CD4-positive, alpha-beta T cell (primary cell): ENCODE results near the gene ZNF280A. TPM values are rescaled to one million over a fixed set of nuclear protein-coding genes. Genes with fewer than 3 reads are reported as not detected.
"Not testable (repeated sequence)": the region's sequence is repeated elsewhere in the genome, so short reads cannot be mapped to it uniquely, and the experiment has no call there.

ENCODE experiments used
- ATAC-seq: fragments of 200-7000 bp; cut with Tn5 transposase; one replicate; pipeline ENCODE4 v1.10.0; 2022; ENCODE audit warnings: mild to moderate bottlenecking; ENCODE audit not compliant: poor library complexity
- CTCF ChIA-PET: fragments of 350-600 bp; sonication (Branson Sonifier 250); formaldehyde crosslinking; loops from one replicate; lab custom pipeline; 2021; ENCODE audit warnings: antibody characterized with exemption, inconsistent platforms; lab: Charles Lee
- POLR2A ChIA-PET: fragments of 350-600 bp; sonication (Branson Sonifier 250); formaldehyde crosslinking; loops from one replicate; lab custom pipeline; 2021; ENCODE audit warnings: antibody characterized with exemption, inconsistent platforms; lab: Charles Lee
- DNase-seq, 14 experiments: peaks; one replicate each; pipeline ENCODE4 v3.0.0-alpha.2; 2013 to 2020; ENCODE audit warnings: mixed read lengths in 2 of 14
- H3K27ac ChIP-seq, 2 donors: one replicate each; pipeline versions ENCODE4 v1.5.1 to v1.7.0; 2013; ENCODE audit warnings: low read length in 2 of 2, low read depth in 1 of 2, mild to moderate bottlenecking in 1 of 2
- H3K27me3 ChIP-seq, 2 experiments: 1 replicate in 1 of 2; 2 replicates in 1 of 2; pipeline versions ENCODE4 v1.6.1 to v1.7.0; 2013; ENCODE audit warnings: low read length in 2 of 2, control low read depth in 1 of 2, mild to moderate bottlenecking in 1 of 2, moderate library complexity in 1 of 2; ENCODE audit not compliant: insufficient read depth in 2 of 2, control insufficient read depth in 1 of 2
- H3K36me3 ChIP-seq: one replicate; pipeline ENCODE4 v1.6.1; 2013; ENCODE audit warnings: low read length, control low read depth; ENCODE audit not compliant: insufficient read depth
- H3K4me1 ChIP-seq: one replicate; pipeline ENCODE4 v1.6.1; 2013; ENCODE audit warnings: low read length, control low read depth; ENCODE audit not compliant: insufficient read depth
- H3K4me3 ChIP-seq: one replicate; pipeline ENCODE4 v1.5.1; 2013; ENCODE audit warnings: mild to moderate bottlenecking, low read length, moderate library complexity
- H3K9me3 ChIP-seq, 2 experiments: 1 replicate in 1 of 2; 2 replicates in 1 of 2; pipeline versions ENCODE4 v1.6.1 to v1.7.0; 2013; ENCODE audit warnings: low read length in 2 of 2, mild to moderate bottlenecking in 2 of 2, control low read depth in 1 of 2, moderate library complexity in 1 of 2; ENCODE audit not compliant: control insufficient read depth in 1 of 2, insufficient read depth in 1 of 2
- H3K27ac Mint-ChIP-seq: one replicate; pipeline ENCODE4 v1.8.0; 2020; ENCODE audit warnings: mixed read lengths
- H3K27me3 Mint-ChIP-seq: one replicate; pipeline ENCODE4 v1.8.0; 2021; ENCODE audit warnings: mixed read lengths
- H3K36me3 Mint-ChIP-seq: one replicate; pipeline ENCODE4 v1.8.0; 2021; ENCODE audit warnings: low read depth, mixed read lengths
- H3K4me1 Mint-ChIP-seq: one replicate; pipeline ENCODE4 v1.8.0; 2021; ENCODE audit warnings: low read depth, mixed read lengths
- H3K4me3 Mint-ChIP-seq: one replicate; pipeline ENCODE4 v1.8.0; 2020; ENCODE audit warnings: mild to moderate bottlenecking, mixed read lengths
- H3K9me3 Mint-ChIP-seq: one replicate; pipeline ENCODE4 v1.8.0; 2020; ENCODE audit warnings: mixed read lengths
- CTCF ChIP-seq: fragments of 200-600 bp; IDR thresholded peaks from one replicate; pipeline ENCODE4 v1.8.0; 2022; ENCODE audit warnings: antibody characterized with exemption, mild to moderate bottlenecking
- intact Hi-C, 2 experiments: fragments of 100-400 bp; cut with DNase I in 1 of 2; cut with micrococcal nuclease in 1 of 2; formaldehyde crosslinking; loops; one replicate each; pipeline versions ENCODE4 v1.15.1 to v1.9.0; 2023 to 2025; cut with DNase I, micrococcal nuclease
- total RNA-seq, 174 experiments: library from RNA in 2 of 174; stranded (reverse) in 2 of 174; gene quantifications; one replicate each; pipeline ENCODE4 v1.2.3 and lab custom pipeline; 2021 to 2026

ZNF280A gene
- total RNA-seq, 2 experiments from 2014 or later, result not detected

GRCh38 chr22:22509912-22510311 is 10.2 kb downstream of the ZNF280A start:
- H3K27ac Mint-ChIP-seq, CTCF ChIA-PET, ATAC-seq: not testable (repeated sequence)

GRCh38 chr22:22508274-22509176 is 11.5 kb downstream of the ZNF280A start, which contains the start of gene ZNF280B:
Gene ZNF280B, minus strand, starts transcription at chr22:22508742. Its CDS starts 19,344 bp downstream, at chr22:22489398.
- intact Hi-C loops, result no loop called here
- no peak within 1 kb of the TSS for H3K27ac ChIP-seq
- H3K4me3 ChIP-seq, result peak within 1 kb of the TSS; percentile 84
- Mint-ChIP-seq H3K27ac (peak within 1 kb of the TSS; percentile 27), H3K4me1 (peaks cover 24% of the 10 kb centered on the region), H3K27me3 (peaks cover 15% of the 10 kb centered on the region), H3K36me3 (peaks cover 23% of the 10 kb centered on the region), H3K9me3 (peaks cover 5% of the 10 kb centered on the region), H3K4me3 (peak within 1 kb of the TSS; percentile 89)
- TF ChIP-seq CTCF, result peak; percentile 67
- no peaks in the 10 kb centered on the region for H3K27me3 ChIP-seq
- peak; percentile 99 for ATAC-seq
- H3K36me3 ChIP-seq, result peaks cover 6% of the 10 kb centered on the region
- peaks cover 0 to 4% of the 10 kb centered on the region in 2 experiments for H3K9me3 ChIP-seq
- DNase-seq, result peak; percentile 63 to 91 (median 78)
- H3K4me1 ChIP-seq, result peaks cover 12% of the 10 kb centered on the region
- CTCF ChIA-PET, result interaction anchor here (0.8 to 1.4 kb wide), 3 partner anchors 11 to 561 kb away, joined by 3 to 4 read pairs (median 4); partner anchors contain the start of gene GNAZ
- POLR2A ChIA-PET, result interaction anchor here (0.9 to 1.2 kb wide), 2 partner anchors 22 to 561 kb away, joined by 4 to 5 read pairs; partner anchors contain the start of gene GNAZ

More at GRCh38 chr22:22509912-22510311, 10.2 kb downstream of the ZNF280A start:
- H3K4me1 ChIP-seq, result peaks cover 12% of the 10 kb centered on the region
- POLR2A ChIA-PET, intact Hi-C loops, H3K4me3 ChIP-seq, H3K27ac ChIP-seq, DNase-seq, H3K36me3 ChIP-seq, H3K9me3 ChIP-seq, H3K9me3 Mint-ChIP-seq, H3K27me3 ChIP-seq: not testable (repeated sequence)
- peaks cover 10% of the 10 kb centered on the region for H3K36me3 Mint-ChIP-seq
- H3K27me3 Mint-ChIP-seq, result peaks cover 28% of the 10 kb centered on the region
- peak overlapping the region; percentile 89 for H3K4me3 Mint-ChIP-seq
- H3K4me1 Mint-ChIP-seq, result peaks cover 24% of the 10 kb centered on the region

GRCh38 chr22:22507743-22508273 is 12.3 kb downstream of the ZNF280A start:
- Mint-ChIP-seq H3K36me3 (peaks cover 30% of the 10 kb centered on the region), H3K27ac (peak overlapping the region; percentile 27), H3K9me3 (peaks cover 5% of the 10 kb centered on the region), H3K4me1 (peaks cover 24% of the 10 kb centered on the region), H3K4me3 (peak overlapping the region; percentile 89), H3K27me3 (peaks cover 7% of the 10 kb centered on the region)
- peaks cover 0 to 4% of the 10 kb centered on the region in 2 experiments for H3K9me3 ChIP-seq
- peaks cover 12% of the 10 kb centered on the region for H3K4me1 ChIP-seq
- DNase-seq (peak in 2 of 14 experiments; percentile 1 to 9), ATAC-seq (no peak)
- no peak for TF ChIP-seq CTCF
- H3K27me3 ChIP-seq, result no peaks in the 10 kb centered on the region
- intact Hi-C loops, result no loop called here
- ChIA-PET CTCF (no interaction called here), POLR2A (interaction anchor here (1.2 kb wide), 1 partner anchor 21 kb away, joined by 4 read pairs; no protein-coding TSS in a partner anchor)
- H3K36me3 ChIP-seq, result peaks cover 6% of the 10 kb centered on the region
- H3K27ac ChIP-seq, result no peak overlapping the region
- peak overlapping the region; percentile 84 for H3K4me3 ChIP-seq
